ENCODE measurements around the gene CHD3. TPM values are rescaled to one million over a fixed set of nuclear protein-coding genes. Genes with fewer than 3 reads are reported as not detected.

CHD3 gene
- total RNA-seq, 1 donor: 96.4 TPM

- Histone ChIP-seq H3K27me3 (ENCODE audit: insufficient read depth, low read length) (no peaks in the 10 kb centered on the region), H3K9me3 (ENCODE audit: low read depth, low read length) (no peaks in the 10 kb centered on the region), H3K4me3 (ENCODE audit: low read length) (no peak overlapping the region), H3K4me1 (ENCODE audit: insufficient read depth, low read length) (peaks cover 34% of the 10 kb centered on the region)
Measured at GRCh38 chr17:7846765-7847661, 41.6 kb upstream of the CHD3 start.

- H3K4me1 ChIP-seq (ENCODE audit: insufficient read depth, low read length): peaks cover 33% of the 10 kb centered on the region
- H3K9me3 ChIP-seq (ENCODE audit: low read depth, low read length): no peaks in the 10 kb centered on the region
- H3K27me3 ChIP-seq (ENCODE audit: insufficient read depth, low read length): no peaks in the 10 kb centered on the region
- H3K4me3 ChIP-seq (ENCODE audit: low read length): no peak overlapping the region
Measured at GRCh38 chr17:7848131-7848579, 40.4 kb upstream of the CHD3 start.

- no peaks in the 10 kb centered on the region for H3K27me3 ChIP-seq (ENCODE audit: insufficient read depth, low read length)
- no peaks in the 10 kb centered on the region for H3K9me3 ChIP-seq (ENCODE audit: low read depth, low read length)
- no peak overlapping the region for H3K4me3 ChIP-seq (ENCODE audit: low read length)
- H3K4me1 ChIP-seq (ENCODE audit: insufficient read depth, low read length): peaks cover 33% of the 10 kb centered on the region
Measured at GRCh38 chr17:7848739-7849129, 39.9 kb upstream of the CHD3 start.

GRCh38 chr17:7849130-7849750 is 39.3 kb upstream of the CHD3 start:
- peaks cover 31% of the 10 kb centered on the region for H3K4me1 ChIP-seq (ENCODE audit: insufficient read depth, low read length)
- no peaks in the 10 kb centered on the region for H3K9me3 ChIP-seq (ENCODE audit: low read depth, low read length)
- no peak overlapping the region for H3K4me3 ChIP-seq (ENCODE audit: low read length)
- H3K27me3 ChIP-seq (ENCODE audit: insufficient read depth, low read length): no peaks in the 10 kb centered on the region

- H3K4me1 ChIP-seq (ENCODE audit: insufficient read depth, low read length): peaks cover 24% of the 10 kb centered on the region
- H3K4me3 ChIP-seq (ENCODE audit: low read length): no peak overlapping the region
- H3K9me3 ChIP-seq (ENCODE audit: low read depth, low read length): no peaks in the 10 kb centered on the region
- H3K27me3 ChIP-seq (ENCODE audit: insufficient read depth, low read length): no peaks in the 10 kb centered on the region
Measured at GRCh38 chr17:7849751-7850504, 38.7 kb upstream of the CHD3 start.

GRCh38 chr17:7850701-7851437 is 37.7 kb upstream of the CHD3 start:
- H3K4me3 ChIP-seq (ENCODE audit: low read length): no peak overlapping the region
- peaks cover 25% of the 10 kb centered on the region for H3K4me1 ChIP-seq (ENCODE audit: insufficient read depth, low read length)
- no peaks in the 10 kb centered on the region for H3K27me3 ChIP-seq (ENCODE audit: insufficient read depth, low read length)
- no peaks in the 10 kb centered on the region for H3K9me3 ChIP-seq (ENCODE audit: low read depth, low read length)

GRCh38 chr17:7851438-7852261 is 36.9 kb upstream of the CHD3 start:
- Histone ChIP-seq H3K4me3 (ENCODE audit: low read length) (peak overlapping the region; percentile 2), H3K9me3 (ENCODE audit: low read depth, low read length) (no peaks in the 10 kb centered on the region), H3K4me1 (ENCODE audit: insufficient read depth, low read length) (peaks cover 33% of the 10 kb centered on the region)

GRCh38 chr17:7852262-7852670 is 36.3 kb upstream of the CHD3 start:
- Histone ChIP-seq H3K4me3 (ENCODE audit: low read length) (no peak overlapping the region), H3K27me3 (ENCODE audit: insufficient read depth, low read length) (no peaks in the 10 kb centered on the region), H3K9me3 (ENCODE audit: low read depth, low read length) (no peaks in the 10 kb centered on the region), H3K4me1 (ENCODE audit: insufficient read depth, low read length) (peaks cover 35% of the 10 kb centered on the region)

More at GRCh38 chr17:7851438-7852261, 36.9 kb upstream of the CHD3 start:
- H3K27me3 ChIP-seq (ENCODE audit: insufficient read depth, low read length): no peaks in the 10 kb centered on the region

- no peak overlapping the region for H3K4me3 ChIP-seq (ENCODE audit: low read length)
- H3K9me3 ChIP-seq (ENCODE audit: low read depth, low read length): no peaks in the 10 kb centered on the region
- H3K27me3 ChIP-seq (ENCODE audit: insufficient read depth, low read length): no peaks in the 10 kb centered on the region
- peaks cover 38% of the 10 kb centered on the region for H3K4me1 ChIP-seq (ENCODE audit: insufficient read depth, low read length)
Measured at GRCh38 chr17:7852919-7853690, 35.5 kb upstream of the CHD3 start.

GRCh38 chr17:7853691-7854038 is 34.9 kb upstream of the CHD3 start:
- H3K4me1 ChIP-seq (ENCODE audit: insufficient read depth, low read length): peaks cover 43% of the 10 kb centered on the region
- no peaks in the 10 kb centered on the region for H3K27me3 ChIP-seq (ENCODE audit: insufficient read depth, low read length)
- no peaks in the 10 kb centered on the region for H3K9me3 ChIP-seq (ENCODE audit: low read depth, low read length)
- H3K4me3 ChIP-seq (ENCODE audit: low read length): no peak overlapping the region

- Histone ChIP-seq H3K4me3 (ENCODE audit: low read length) (no peak overlapping the region), H3K9me3 (ENCODE audit: low read depth, low read length) (no peaks in the 10 kb centered on the region), H3K4me1 (ENCODE audit: insufficient read depth, low read length) (peaks cover 48% of the 10 kb centered on the region), H3K27me3 (ENCODE audit: insufficient read depth, low read length) (no peaks in the 10 kb centered on the region)
Measured at GRCh38 chr17:7854078-7854777, 34.4 kb upstream of the CHD3 start.

GRCh38 chr17:7854851-7855659 is 33.5 kb upstream of the CHD3 start, which contains the start of gene TMEM88:
TSS of gene TMEM88 (plus strand) at chr17:7855066. CDS start at chr17:7855075, 9 bp downstream.
- no peaks in the 10 kb centered on the region for H3K9me3 ChIP-seq (ENCODE audit: low read depth, low read length)
- no peaks in the 10 kb centered on the region for H3K27me3 ChIP-seq (ENCODE audit: insufficient read depth, low read length)
- peaks cover 48% of the 10 kb centered on the region for H3K4me1 ChIP-seq (ENCODE audit: insufficient read depth, low read length)
- H3K4me3 ChIP-seq (ENCODE audit: low read length): no peak within 1 kb of the TSS
